Measurements from ENCODE around the gene SLC26A6. TPM values are rescaled to one million over a fixed set of nuclear protein-coding genes. Genes with fewer than 3 reads are reported as not detected.
A peak's percentile ranks its signal among the peaks of the same experiment; 100 is the strongest.

The SLC26A6 gene
- total and polyA plus RNA-seq, 7 donors, result 4.5 to 13.0 (median 6.2) TPM

GRCh38 chr3:48595526-48596121, 39.6 kb downstream of the SLC26A6 start:
- intact Hi-C loops (cut with DNase I), result no loop called here
- peaks cover 62% of the 10 kb centered on the region for H3K4me1 ChIP-seq
- DNase-seq (peak; percentile 67 to 85), ATAC-seq (peak; percentile 21 to 70 (median 38))
- 20 to 39% (median 22%) methylated on average over 10 of the region's 10 CpGs for WGBS, 3 donors
- no peaks in the 10 kb centered on the region for H3K9me3 ChIP-seq
- H3K4me3 ChIP-seq, result peak overlapping the region; percentile 61
- TF ChIP-seq, protein P1, sequence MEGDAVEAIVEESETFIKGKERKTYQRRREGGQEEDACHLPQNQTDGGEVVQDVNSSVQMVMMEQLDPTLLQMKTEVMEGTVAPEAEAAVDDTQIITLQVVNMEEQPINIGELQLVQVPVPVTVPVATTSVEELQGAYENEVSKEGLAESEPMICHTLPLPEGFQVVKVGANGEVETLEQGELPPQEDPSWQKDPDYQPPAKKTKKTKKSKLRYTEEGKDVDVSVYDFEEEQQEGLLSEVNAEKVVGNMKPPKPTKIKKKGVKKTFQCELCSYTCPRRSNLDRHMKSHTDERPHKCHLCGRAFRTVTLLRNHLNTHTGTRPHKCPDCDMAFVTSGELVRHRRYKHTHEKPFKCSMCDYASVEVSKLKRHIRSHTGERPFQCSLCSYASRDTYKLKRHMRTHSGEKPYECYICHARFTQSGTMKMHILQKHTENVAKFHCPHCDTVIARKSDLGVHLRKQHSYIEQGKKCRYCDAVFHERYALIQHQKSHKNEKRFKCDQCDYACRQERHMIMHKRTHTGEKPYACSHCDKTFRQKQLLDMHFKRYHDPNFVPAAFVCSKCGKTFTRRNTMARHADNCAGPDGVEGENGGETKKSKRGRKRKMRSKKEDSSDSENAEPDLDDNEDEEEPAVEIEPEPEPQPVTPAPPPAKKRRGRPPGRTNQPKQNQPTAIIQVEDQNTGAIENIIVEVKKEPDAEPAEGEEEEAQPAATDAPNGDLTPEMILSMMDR (IDR thresholded peaks at IDR 0.05), result no peak
- peak overlapping the region; percentile 94 for H3K27ac ChIP-seq
- no peaks in the 10 kb centered on the region for H3K27me3 ChIP-seq (ENCODE audit: insufficient read depth in 3 of 3, low read length in 2 of 3)
- H3K36me3 ChIP-seq (ENCODE audit: insufficient read depth in 1 of 2, low read depth in 1 of 2), result peaks cover 6 to 21% of the 10 kb centered on the region in 2 donors

DNA sequence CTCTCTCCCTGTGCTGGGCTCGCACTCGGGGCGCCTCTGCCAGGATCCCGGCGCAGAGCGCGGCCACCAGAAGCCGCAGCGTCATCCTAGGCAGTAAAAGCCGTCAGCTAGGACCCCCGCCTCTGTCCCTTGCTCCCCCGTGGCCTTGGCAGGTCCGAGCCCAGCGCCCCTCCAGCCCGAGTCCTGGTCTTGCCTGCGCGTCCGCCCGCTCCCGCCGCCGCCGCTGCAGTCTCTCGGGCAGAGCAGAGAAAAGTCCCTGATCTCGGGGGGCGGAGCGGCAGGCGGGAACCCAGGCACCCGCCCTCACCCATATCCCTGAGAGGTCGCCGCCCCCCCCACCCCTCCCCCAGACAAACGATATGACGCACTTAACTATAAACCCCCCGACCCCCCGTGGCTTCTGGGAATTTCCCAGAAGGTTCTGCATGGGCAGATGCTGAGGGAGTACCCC, 40.2 kb downstream of the SLC26A6 start, which contains the start of gene COL7A1:
Gene COL7A1 (minus strand): TSS at position 255 of the 451 bp plus-strand sequence. CDS start 170 bp downstream, at position 85.
- peak in 1 of 4 donors; percentile 5 for ATAC-seq
- TF ChIP-seq, protein P1 (IDR thresholded peaks at IDR 0.05), result no peak

DNA sequence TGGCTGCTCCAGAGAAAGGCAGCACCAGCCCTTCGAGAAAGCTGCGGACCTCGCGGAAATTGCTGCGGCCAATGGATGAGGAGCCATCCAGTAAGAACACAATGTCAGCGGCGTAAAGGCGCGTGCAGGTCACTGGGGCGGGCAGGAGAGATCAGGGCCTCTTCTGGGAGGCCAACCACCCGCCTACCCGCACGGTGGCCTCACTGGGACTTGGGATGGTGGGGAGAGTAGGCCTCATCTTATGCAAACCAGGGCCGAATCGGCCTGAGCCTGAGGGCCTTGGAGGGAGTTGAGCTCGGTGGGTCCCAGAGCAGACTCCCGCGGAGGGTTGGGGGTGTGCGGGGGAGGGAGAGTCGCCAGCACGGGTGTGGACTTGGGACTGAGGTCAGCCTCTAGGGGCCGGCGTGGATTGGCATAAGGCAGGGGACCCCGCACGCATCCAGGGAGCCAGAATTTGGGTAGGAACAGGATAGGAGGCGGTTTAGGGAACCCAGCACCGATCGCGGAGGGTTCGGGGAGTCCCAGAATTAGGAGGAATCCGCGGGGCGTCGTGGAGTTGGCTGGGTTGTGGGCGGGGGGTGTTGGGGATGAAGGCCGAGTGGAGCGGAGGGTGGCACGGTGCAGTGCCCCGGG, 40.7 kb downstream of the SLC26A6 start:
- Histone ChIP-seq H3K4me3 (peak overlapping the region; percentile 61), H3K4me1 (peaks cover 51% of the 10 kb centered on the region), H3K27me3 (ENCODE audit: insufficient read depth in 3 of 3, low read length in 2 of 3) (no peaks in the 10 kb centered on the region), H3K36me3 (ENCODE audit: insufficient read depth in 1 of 2, low read depth in 1 of 2) (peaks cover 5 to 10% of the 10 kb centered on the region in 2 donors), H3K9me3 (no peaks in the 10 kb centered on the region), H3K27ac (no peak overlapping the region)
- TF ChIP-seq, protein P1 (IDR thresholded peaks at IDR 0.05), result no peak
- WGBS, 3 donors, result 33 to 51% (median 42%) methylated on average over 33 to 39 of the region's 39 CpGs
- no peak for ATAC-seq
- intact Hi-C loops (cut with DNase I), result no loop called here
- no peak for DNase-seq

More for the DNA sequence above, 40.2 kb downstream of the SLC26A6 start, which contains the start of gene COL7A1:
- 1 to 3% (median 3%) methylated on average over 19 to 35 of the region's 35 CpGs for WGBS, 3 donors
- H3K4me3 ChIP-seq, result peak within 1 kb of the TSS; percentile 61
- H3K9me3 ChIP-seq, result no peaks in the 10 kb centered on the region
- no peak for DNase-seq
- peaks cover 57% of the 10 kb centered on the region for H3K4me1 ChIP-seq
- peaks cover 5 to 16% of the 10 kb centered on the region in 2 donors for H3K36me3 ChIP-seq (ENCODE audit: insufficient read depth in 1 of 2, low read depth in 1 of 2)
- H3K27me3 ChIP-seq (ENCODE audit: insufficient read depth in 3 of 3, low read length in 2 of 3), result no peaks in the 10 kb centered on the region
- peak within 1 kb of the TSS; percentile 94 for H3K27ac ChIP-seq
- intact Hi-C loops (cut with DNase I), result no loop called here

DNA sequence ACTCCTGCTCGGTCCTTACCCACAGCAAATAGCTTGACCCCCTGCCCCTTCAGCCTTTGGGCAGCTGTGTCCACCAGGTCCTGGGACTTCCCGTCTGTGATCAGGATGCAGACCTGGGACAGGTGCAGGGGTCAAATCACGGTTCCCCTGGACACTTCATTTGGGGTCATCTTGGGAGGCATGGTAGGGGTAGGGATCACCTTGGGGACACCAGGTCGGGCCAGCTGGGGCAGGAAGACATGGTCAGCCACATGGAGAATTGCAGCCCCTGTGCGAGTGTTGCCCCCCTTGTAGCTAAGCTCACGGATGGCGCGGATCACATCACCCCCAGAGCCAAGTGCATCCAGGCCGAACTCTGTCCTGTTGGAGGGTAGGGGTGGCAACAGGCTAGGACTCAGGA, 41.9 kb downstream of the SLC26A6 start:
- H3K4me1 ChIP-seq, result peaks cover 39% of the 10 kb centered on the region
- H3K36me3 ChIP-seq (ENCODE audit: insufficient read depth in 1 of 2, low read depth in 1 of 2), result peaks cover 0 to 3% of the 10 kb centered on the region in 2 donors
- ATAC-seq (no peak), DNase-seq (no peak)
- H3K4me3 ChIP-seq, result no peak overlapping the region
- 92 to 96% (median 93%) methylated on average over 9 of the region's 9 CpGs for WGBS, 3 donors
- no peaks in the 10 kb centered on the region for H3K9me3 ChIP-seq
- H3K27me3 ChIP-seq (ENCODE audit: insufficient read depth in 3 of 3, low read length in 2 of 3), result no peaks in the 10 kb centered on the region
- TF ChIP-seq, protein P1 (IDR thresholded peaks at IDR 0.05), result no peak
- intact Hi-C loops (cut with DNase I), result loop anchor here in 1 of 2 donors (2.0 kb wide), 1 partner anchor 27 kb away; no protein-coding TSS in a partner anchor
- no peak overlapping the region for H3K27ac ChIP-seq
